ENCODE measurements around the gene CAV1. TPM values are rescaled to one million over a fixed set of nuclear protein-coding genes. Genes with fewer than 3 reads are reported as not detected.
A peak's percentile ranks its signal among the peaks of the same experiment; 100 is the strongest.

CAV1 gene
- 281 TPM for polyA plus RNA-seq (2013, experiment 1 of 2)
- 300 TPM for polyA plus RNA-seq (2013, experiment 2 of 2)

GRCh38 chr7:116524609-116525297, at the start of gene CAV1:
TSS of gene CAV1 (plus strand) at chr7:116525036. CDS start at chr7:116525063, 27 bp downstream.
- H3K79me1 ChIP-seq (replicated peaks; ENCODE audit: low read length, poor library complexity, severe bottlenecking) = no peaks in the 10 kb centered on the region
- peaks cover 0 to 29% of the 10 kb centered on the region in 2 experiments for H3K36me3 ChIP-seq (ENCODE audit: control insufficient read depth in 1 of 2, insufficient read depth in 2 of 2, low read depth in 1 of 2, low read length in 2 of 2)
- H3K9ac ChIP-seq (ENCODE audit: low read length) = peak within 1 kb of the TSS; percentile 99

GRCh38 chr7:116477625-116478024, 47.2 kb upstream of the CAV1 start:
- Histone ChIP-seq H2BK5ac (ENCODE audit: low read depth, low read length, poor library complexity, severe bottlenecking) (no peak overlapping the region), H3K18ac (ENCODE audit: low read depth in 1 of 2, low read length in 2 of 2) (no peak overlapping the region), H3K36me3 (ENCODE audit: control insufficient read depth in 1 of 2, insufficient read depth in 2 of 2, low read depth in 1 of 2, low read length in 2 of 2) (no peaks in the 10 kb centered on the region), H4K8ac (ENCODE audit: low read length) (no peak overlapping the region), H3K9ac (ENCODE audit: low read length) (no peak overlapping the region), H3K27ac (ENCODE audit: low read length, poor library complexity, severe bottlenecking) (no peak overlapping the region), H3K4me2 (ENCODE audit: low read length, poor library complexity, severe bottlenecking) (no peak overlapping the region), H3K23ac (ENCODE audit: low read length in 2 of 2) (no peak overlapping the region), H3K14ac (ENCODE audit: low read length in 2 of 2) (no peak overlapping the region), H3K79me1 (replicated peaks; ENCODE audit: low read length, poor library complexity, severe bottlenecking) (no peaks in the 10 kb centered on the region), H4K91ac (ENCODE audit: low read length) (no peak overlapping the region), H3K4me1 (ENCODE audit: control insufficient read depth, insufficient read depth, low read depth, low read length) (peaks cover 1% of the 10 kb centered on the region), H2BK15ac (ENCODE audit: low read depth, poor library complexity, severe bottlenecking) (no peak overlapping the region), H2AK5ac (ENCODE audit: low read length, severe bottlenecking) (no peak overlapping the region), H3K4ac (ENCODE audit: low read depth in 1 of 2, low read length in 2 of 2) (no peak overlapping the region), H3K27me3 (ENCODE audit: control insufficient read depth in 1 of 2, insufficient read depth in 1 of 2, low read length in 2 of 2) (no peaks in the 10 kb centered on the region), H3K9me3 (ENCODE audit: control insufficient read depth, low read length) (no peaks in the 10 kb centered on the region), H3K4me3 (ENCODE audit: insufficient read depth in 1 of 2, low read depth in 1 of 2, low read length in 2 of 2) (no peak overlapping the region), H2BK120ac (ENCODE audit: low read depth, low read length) (no peak overlapping the region), H2AFZ (ENCODE audit: low read depth, low read length) (no peak overlapping the region), H2BK12ac (ENCODE audit: low read length in 2 of 2) (no peak overlapping the region)
- DNase-seq = no peak
- 11% methylated on average over 1 of the region's 1 CpG for WGBS

More at GRCh38 chr7:116524609-116525297, at the start of gene CAV1:
- Histone ChIP-seq H3K14ac (ENCODE audit: low read length in 2 of 2) (peak within 1 kb of the TSS; percentile 19 to 88), H3K27ac (ENCODE audit: low read length, poor library complexity, severe bottlenecking) (peak within 1 kb of the TSS; percentile 96), H3K27me3 (ENCODE audit: control insufficient read depth in 1 of 2, insufficient read depth in 1 of 2, low read length in 2 of 2) (no peaks in the 10 kb centered on the region), H2BK15ac (ENCODE audit: low read depth, poor library complexity, severe bottlenecking) (peak within 1 kb of the TSS; percentile 96), H4K8ac (ENCODE audit: low read length) (peak within 1 kb of the TSS; percentile 90), H2AFZ (ENCODE audit: low read depth, low read length) (peak within 1 kb of the TSS; percentile 93), H3K4ac (ENCODE audit: low read depth in 1 of 2, low read length in 2 of 2) (peak within 1 kb of the TSS; percentile 89 to 96), H2BK120ac (ENCODE audit: low read depth, low read length) (peak within 1 kb of the TSS; percentile 96), H2BK12ac (ENCODE audit: low read length in 2 of 2) (peak within 1 kb of the TSS; percentile 91 to 94), H3K23ac (ENCODE audit: low read length in 2 of 2) (peak within 1 kb of the TSS; percentile 51 to 98), H3K4me2 (ENCODE audit: low read length, poor library complexity, severe bottlenecking) (peak within 1 kb of the TSS; percentile 83), H2AK5ac (ENCODE audit: low read length, severe bottlenecking) (peak within 1 kb of the TSS; percentile 21), H3K4me3 (ENCODE audit: insufficient read depth in 1 of 2, low read depth in 1 of 2, low read length in 2 of 2) (peak within 1 kb of the TSS; percentile 81 to 98), H4K91ac (ENCODE audit: low read length) (peak within 1 kb of the TSS; percentile 96), H3K18ac (ENCODE audit: low read depth in 1 of 2, low read length in 2 of 2) (peak within 1 kb of the TSS; percentile 91 to 97), H2BK5ac (ENCODE audit: low read depth, low read length, poor library complexity, severe bottlenecking) (peak within 1 kb of the TSS; percentile 80), H3K4me1 (ENCODE audit: control insufficient read depth, insufficient read depth, low read depth, low read length) (peaks cover 8% of the 10 kb centered on the region), H3K9me3 (ENCODE audit: control insufficient read depth, low read length) (no peaks in the 10 kb centered on the region)
- peak; percentile 93 for DNase-seq
- under 1% methylated on average over 31 of the region's 42 CpGs for WGBS

GRCh38 chr7:116478834-116479233, 46.0 kb upstream of the CAV1 start:
- H4K8ac ChIP-seq (ENCODE audit: low read length) = no peak overlapping the region
- H2BK15ac ChIP-seq (ENCODE audit: low read depth, poor library complexity, severe bottlenecking) = no peak overlapping the region
- no peak overlapping the region for H3K14ac ChIP-seq (ENCODE audit: low read length in 2 of 2)
- no peak overlapping the region for H3K4me3 ChIP-seq (ENCODE audit: insufficient read depth in 1 of 2, low read depth in 1 of 2, low read length in 2 of 2)
- no peak overlapping the region for H2AK5ac ChIP-seq (ENCODE audit: low read length, severe bottlenecking)
- H2BK12ac ChIP-seq (ENCODE audit: low read length in 2 of 2) = no peak overlapping the region
- H3K36me3 ChIP-seq (ENCODE audit: control insufficient read depth in 1 of 2, insufficient read depth in 2 of 2, low read depth in 1 of 2, low read length in 2 of 2) = no peaks in the 10 kb centered on the region
- H3K79me1 ChIP-seq (replicated peaks; ENCODE audit: low read length, poor library complexity, severe bottlenecking) = no peaks in the 10 kb centered on the region
- no peak overlapping the region for H2BK120ac ChIP-seq (ENCODE audit: low read depth, low read length)
- WGBS = 80% methylated on average over 1 of the region's 2 CpGs
- no peak overlapping the region for H4K91ac ChIP-seq (ENCODE audit: low read length)
- peaks cover 1% of the 10 kb centered on the region for H3K4me1 ChIP-seq (ENCODE audit: control insufficient read depth, insufficient read depth, low read depth, low read length)
- H3K18ac ChIP-seq (ENCODE audit: low read depth in 1 of 2, low read length in 2 of 2) = no peak overlapping the region
- DNase-seq = no peak
- H3K9me3 ChIP-seq (ENCODE audit: control insufficient read depth, low read length) = no peaks in the 10 kb centered on the region
- no peak overlapping the region for H2AFZ ChIP-seq (ENCODE audit: low read depth, low read length)
- no peak overlapping the region for H2BK5ac ChIP-seq (ENCODE audit: low read depth, low read length, poor library complexity, severe bottlenecking)
- H3K27ac ChIP-seq (ENCODE audit: low read length, poor library complexity, severe bottlenecking) = no peak overlapping the region
- H3K4me2 ChIP-seq (ENCODE audit: low read length, poor library complexity, severe bottlenecking) = no peak overlapping the region
- no peak overlapping the region for H3K23ac ChIP-seq (ENCODE audit: low read length in 2 of 2)
- no peak overlapping the region for H3K4ac ChIP-seq (ENCODE audit: low read depth in 1 of 2, low read length in 2 of 2)
- no peaks in the 10 kb centered on the region for H3K27me3 ChIP-seq (ENCODE audit: control insufficient read depth in 1 of 2, insufficient read depth in 1 of 2, low read length in 2 of 2)
- H3K9ac ChIP-seq (ENCODE audit: low read length) = no peak overlapping the region

GRCh38 chr7:116483271-116483942, 41.4 kb upstream of the CAV1 start:
- 83% methylated on average over 1 of the region's 2 CpGs for WGBS

More at GRCh38 chr7:116483271-116483942, 41.4 kb upstream of the CAV1 start:
- Histone ChIP-seq H3K27me3 (ENCODE audit: control insufficient read depth in 1 of 2, insufficient read depth in 1 of 2, low read length in 2 of 2) (no peaks in the 10 kb centered on the region), H2BK15ac (ENCODE audit: low read depth, poor library complexity, severe bottlenecking) (no peak overlapping the region), H3K4ac (ENCODE audit: low read depth in 1 of 2, low read length in 2 of 2) (no peak overlapping the region), H3K27ac (ENCODE audit: low read length, poor library complexity, severe bottlenecking) (no peak overlapping the region), H4K91ac (ENCODE audit: low read length) (no peak overlapping the region), H3K79me1 (replicated peaks; ENCODE audit: low read length, poor library complexity, severe bottlenecking) (no peaks in the 10 kb centered on the region), H3K18ac (ENCODE audit: low read depth in 1 of 2, low read length in 2 of 2) (no peak overlapping the region), H3K9me3 (ENCODE audit: control insufficient read depth, low read length) (no peaks in the 10 kb centered on the region), H3K14ac (ENCODE audit: low read length in 2 of 2) (no peak overlapping the region), H3K9ac (ENCODE audit: low read length) (no peak overlapping the region), H3K36me3 (ENCODE audit: control insufficient read depth in 1 of 2, insufficient read depth in 2 of 2, low read depth in 1 of 2, low read length in 2 of 2) (no peaks in the 10 kb centered on the region), H2AK5ac (ENCODE audit: low read length, severe bottlenecking) (no peak overlapping the region), H2BK5ac (ENCODE audit: low read depth, low read length, poor library complexity, severe bottlenecking) (no peak overlapping the region), H3K4me3 (ENCODE audit: insufficient read depth in 1 of 2, low read depth in 1 of 2, low read length in 2 of 2) (no peak overlapping the region), H4K8ac (ENCODE audit: low read length) (no peak overlapping the region), H3K4me1 (ENCODE audit: control insufficient read depth, insufficient read depth, low read depth, low read length) (no peaks in the 10 kb centered on the region), H3K23ac (ENCODE audit: low read length in 2 of 2) (no peak overlapping the region), H2BK120ac (ENCODE audit: low read depth, low read length) (no peak overlapping the region), H3K4me2 (ENCODE audit: low read length, poor library complexity, severe bottlenecking) (no peak overlapping the region), H2BK12ac (ENCODE audit: low read length in 2 of 2) (no peak overlapping the region), H2AFZ (ENCODE audit: low read depth, low read length) (no peak overlapping the region)
- DNase-seq = no peak

Measured in mesenchymal stem cell (in vitro differentiated cells and primary cell).